GM12878 (cell line): ENCODE data around the gene OR52A1. TPM values are rescaled to one million over a fixed set of nuclear protein-coding genes. Genes with fewer than 3 reads are reported as not detected.

Source experiments
- ATAC-seq: fragments of 200-7000 bp; cut with Tn5 transposase; 3 replicates; pipeline ENCODE4 v1.9.1; 2020; ENCODE audit warnings: mild to moderate bottlenecking, moderate library complexity
- BruUV-seq: library from RNA; stranded (reverse); fragments of 400-500 nt; replicated peaks from 2 replicates; lab custom pipeline; 2021; lab: Mats Ljungman, UMichigan
- CTCF ChIA-PET: fragments of 300-600 bp; sonication (Branson Sonifier 250); formaldehyde crosslinking; extraction: SDS; loops from one replicate; lab custom pipeline; 2021; ENCODE audit warnings: inconsistent platforms; lab: Yijun Ruan, JAX
- POLR2A ChIA-PET: fragments of 350-600 bp; formaldehyde crosslinking; extraction: SDS; loops from one replicate; lab custom pipeline; 2021; ENCODE audit warnings: inconsistent platforms; lab: Charles Lee
- RAD21 ChIA-PET: fragments of 300-600 bp; sonication (Branson Sonifier 250); formaldehyde crosslinking; loops from one replicate; lab custom pipeline; 2023; ENCODE audit warnings: antibody characterized with exemption; ENCODE audit not compliant: unreplicated experiment; lab: Charles Lee
- SMC1A ChIA-PET: fragments of 300-600 bp; sonication (Branson Sonifier 250); formaldehyde crosslinking; loops from one replicate; lab custom pipeline; 2023; ENCODE audit not compliant: unreplicated experiment, uncharacterized antibody; lab: Charles Lee
- DNase-seq: peaks from one replicate; pipeline ENCODE4 v3.0.0-alpha.2; 2011; ENCODE audit warnings: low read depth, low spot score
- FAIRE-seq: peaks from 3 replicates; lab custom pipeline; 2011; peaks lifted over from hg19 to GRCh38; lab: Jason Lieb, UNC
- H2AFZ ChIP-seq: 2 replicates; pipeline ENCODE4 v1.6.0; 2011; ENCODE audit warnings: low read depth, low read length, control low read depth; ENCODE audit not compliant: control insufficient read depth
- H3K27ac ChIP-seq: 2 replicates; pipeline ENCODE4 v1.5.1; 2011; ENCODE audit warnings: control low read depth; ENCODE audit not compliant: control insufficient read depth, insufficient read depth
- H3K27me3 ChIP-seq, 2 experiments: replicated peaks in 1 of 2; 2 replicates each; pipeline versions ENCODE4 v1.6.0 to v1.6.1; 2011; ENCODE audit warnings: low read length in 1 of 2; ENCODE audit not compliant: control insufficient read depth in 2 of 2, insufficient read depth in 2 of 2
- H3K36me3 ChIP-seq, 2 experiments: 2 replicates each; pipeline ENCODE4 v1.5.1; 2011; ENCODE audit warnings: low read length in 1 of 2; ENCODE audit not compliant: control insufficient read depth in 2 of 2, insufficient read depth in 2 of 2
- H3K4me1 ChIP-seq: 2 replicates; pipeline ENCODE4 v1.6.1; 2011; ENCODE audit warnings: mild to moderate bottlenecking, low read length, moderate library complexity, mixed read lengths; ENCODE audit not compliant: control insufficient read depth, insufficient read depth
- H3K4me2 ChIP-seq: 2 replicates; pipeline ENCODE4 v1.6.0; 2011; ENCODE audit warnings: control low read depth; ENCODE audit not compliant: control insufficient read depth, insufficient read depth
- H3K4me3 ChIP-seq: fragments of 200-600 bp; sonication (generic); 2 replicates; pipeline ENCODE4 v1.5.1; 2016
- H3K79me2 ChIP-seq: 2 replicates; pipeline ENCODE4 v1.6.0; 2011; ENCODE audit warnings: low read length; ENCODE audit not compliant: control insufficient read depth, insufficient read depth
- H3K9ac ChIP-seq: 2 replicates; pipeline ENCODE4 v1.8.0; 2011; ENCODE audit warnings: low read length, control low read depth, mixed read lengths; ENCODE audit not compliant: control insufficient read depth, insufficient read depth
- H3K9me3 ChIP-seq: replicated peaks from 3 replicates; pipeline ENCODE4 v1.5.1; 2011; ENCODE audit warnings: mild to moderate bottlenecking, low read length; ENCODE audit not compliant: control insufficient read depth, insufficient read depth
- H4K20me1 ChIP-seq: 2 replicates; pipeline ENCODE4 v1.6.0; 2011; ENCODE audit not compliant: control insufficient read depth, insufficient read depth
- EP300 ChIP-seq, 2 experiments: fragments of 150-350 bp in 1 of 2; IDR thresholded peaks; 2 replicates each; pipeline ENCODE4 v1.6.1; 2011 to 2012; ENCODE audit warnings: low read depth in 2 of 2, low read length in 2 of 2, borderline replicate concordance in 1 of 2, improper control_type of control experiment in 1 of 2, inconsistent platforms in 1 of 2; ENCODE audit not compliant: control insufficient read depth in 1 of 2
- FOS ChIP-seq: IDR thresholded peaks from 3 replicates; pipeline ENCODE4 v1.6.1; 2011; ENCODE audit warnings: borderline replicate concordance; ENCODE audit not compliant: insufficient read length; ENCODE audit errors: extremely low read depth
- NRF1 ChIP-seq: conservative IDR thresholded peaks from 2 replicates; pipeline ENCODE4 v1.6.1; 2011; ENCODE audit warnings: mild to moderate bottlenecking, low read depth, low read length, improper control_type of control experiment
- RBBP5 ChIP-seq: fragments of 200-600 bp; sonication (generic); conservative IDR thresholded peaks from 2 replicates; pipeline ENCODE4 v1.6.1; 2016
- RELA ChIP-seq: fragments of 450-650 bp; IDR thresholded peaks from 2 replicates; pipeline ENCODE4 v1.8.0; 2014; ENCODE audit warnings: borderline replicate concordance; ENCODE audit not compliant: partially characterized antibody
- SPI1 ChIP-seq: IDR thresholded peaks from 2 replicates; pipeline ENCODE4 v1.6.1; 2011; ENCODE audit warnings: low read depth, mild to moderate bottlenecking, low read length, moderate library complexity, borderline replicate concordance; ENCODE audit not compliant: insufficient read depth
- YBX1 ChIP-seq: fragments of 450-650 bp; IDR thresholded peaks from 2 replicates; pipeline ENCODE4 v1.6.1; 2016; ENCODE audit warnings: antibody characterized with exemption
- WGBS: methylation state at CpG from one replicate; pipeline ENCODE4 v1.1.6; 2016; ENCODE audit warnings: low lambda C conversion rate; ENCODE audit not compliant: insufficient replicate concordance, insufficient coverage; ENCODE audit errors: missing lambda C conversion rate; 5-methylcytosine and 5-hydroxymethylcytosine counted together
- in situ Hi-C: fragments of 300-500 bp; cut with MboI; formaldehyde crosslinking; loops from 9 replicates; pipeline ENCODE4 v1.14.3; 2018; ENCODE audit warnings: mixed read lengths
- intact Hi-C: fragments of 100-400 bp; cut with micrococcal nuclease; formaldehyde crosslinking; loops from one replicate; pipeline ENCODE4 v1.14.2; 2022; ENCODE audit not compliant: unreplicated experiment
- polyA plus RNA-seq, 11 experiments: library from polyadenylated mRNA; depleted of rRNA in 4 of 11; unstranded in 6 of 11; stranded (reverse) in 5 of 11; fragments of >200 nt; fragmentation: Nextera tagmentation in 4 of 11; fragmentation: Illumina TruSeq in 1 of 11; extraction: Ambion mirVana in 4 of 11; extraction: Trizol in 1 of 11; gene quantifications; 1 replicate in 1 of 11; 2 replicates in 10 of 11; pipeline versions ENCODE4 v1.2.1 to v1.2.3, GENCODE V29; 2011 to 2016; ENCODE audit warnings: inconsistent platforms in 2 of 11, missing spikeins in 2 of 11, low read depth in 1 of 11
- total RNA-seq, 4 experiments: library from RNA; depleted of rRNA in 3 of 4; stranded (reverse); fragments of >200 nt in 3 of 4; fragmentation: Illumina TruSeq in 1 of 4; extraction: Trizol in 1 of 4; gene quantifications; 2 replicates each; pipeline versions ENCODE4 v1.2.1 to v1.2.3, GENCODE V29; 2013 to 2021
- TF ChIP-seq, protein P1 (sequence below): fragments of 450-650 bp; IDR thresholded peaks from 2 replicates; pipeline ENCODE4 v1.6.1; 2016; ENCODE audit warnings: mild to moderate bottlenecking, moderate library complexity, borderline replicate concordance
- TF ChIP-seq, protein P2 (sequence below): fragments of 450-650 bp; IDR thresholded peaks from 2 replicates; pipeline ENCODE4 v1.6.1; 2017; ENCODE audit warnings: low read depth, mild to moderate bottlenecking, moderate library complexity

The OR52A1 gene
- total and polyA plus RNA-seq, 10 of the 15 experiments (the other 5 are each of a cell fraction or from before 2014, with no cell fraction given), result not detected

DNA sequence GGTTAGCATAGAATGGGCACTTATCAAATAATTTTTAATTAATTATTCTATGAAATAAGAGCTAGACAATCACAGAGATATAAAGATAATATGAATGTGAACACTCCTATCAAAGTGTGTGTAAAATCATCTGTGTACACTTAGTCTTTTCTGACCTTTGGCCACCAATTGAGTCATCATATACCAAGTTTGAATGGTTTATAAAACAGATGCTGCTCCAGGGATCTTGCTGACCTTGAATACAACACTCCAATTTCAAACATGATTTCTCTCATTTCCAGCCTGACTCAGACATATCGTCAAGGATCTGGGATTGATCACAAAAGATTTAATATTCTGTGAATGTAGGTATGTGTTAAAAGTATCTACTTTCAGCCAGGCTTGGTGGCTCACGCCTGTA lies 48.8 kb upstream of the OR52A1 start (continued):
- no peak for TF ChIP-seq FOS

DNA sequence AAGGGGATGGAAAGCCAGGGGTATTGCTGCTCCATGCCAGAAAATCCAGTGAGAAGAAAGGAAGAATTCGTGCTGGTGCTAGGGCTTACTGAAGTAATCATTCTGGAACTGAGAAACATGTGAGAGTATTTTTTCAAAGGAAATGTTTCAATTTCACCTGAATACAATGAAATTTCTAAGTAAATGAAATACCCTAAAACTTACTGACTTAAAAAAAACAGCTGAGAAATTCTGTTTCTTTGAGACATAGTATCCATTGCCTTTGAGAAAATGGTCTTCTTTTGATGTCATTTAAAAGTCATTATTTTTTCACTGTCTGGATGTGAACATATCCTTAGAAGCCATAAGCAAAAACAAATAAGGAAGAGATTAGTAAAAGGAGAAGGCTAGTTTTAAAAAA lies 46.0 kb upstream of the OR52A1 start, which contains the start of gene OR51V1:
TSS of gene OR51V1 (minus strand) at position 101 of the 400 bp plus-strand sequence. CDS start at position 101, 0 bp downstream.
- 0% methylated on average over 1 of the region's 1 CpG for WGBS
- intact Hi-C loops, result loop anchor here (5.0 kb wide), 1 partner anchor 78 kb away; no protein-coding TSS in a partner anchor
- no peaks in the 10 kb centered on the region for H3K4me1 ChIP-seq
- no peak for FAIRE-seq
- RAD21 ChIA-PET, result interaction anchor here (1.2 kb wide), 1 partner anchor 180 kb away, joined by 3 read pairs; no protein-coding TSS in a partner anchor
- no peak for TF ChIP-seq YBX1
- TF ChIP-seq, protein P1, sequence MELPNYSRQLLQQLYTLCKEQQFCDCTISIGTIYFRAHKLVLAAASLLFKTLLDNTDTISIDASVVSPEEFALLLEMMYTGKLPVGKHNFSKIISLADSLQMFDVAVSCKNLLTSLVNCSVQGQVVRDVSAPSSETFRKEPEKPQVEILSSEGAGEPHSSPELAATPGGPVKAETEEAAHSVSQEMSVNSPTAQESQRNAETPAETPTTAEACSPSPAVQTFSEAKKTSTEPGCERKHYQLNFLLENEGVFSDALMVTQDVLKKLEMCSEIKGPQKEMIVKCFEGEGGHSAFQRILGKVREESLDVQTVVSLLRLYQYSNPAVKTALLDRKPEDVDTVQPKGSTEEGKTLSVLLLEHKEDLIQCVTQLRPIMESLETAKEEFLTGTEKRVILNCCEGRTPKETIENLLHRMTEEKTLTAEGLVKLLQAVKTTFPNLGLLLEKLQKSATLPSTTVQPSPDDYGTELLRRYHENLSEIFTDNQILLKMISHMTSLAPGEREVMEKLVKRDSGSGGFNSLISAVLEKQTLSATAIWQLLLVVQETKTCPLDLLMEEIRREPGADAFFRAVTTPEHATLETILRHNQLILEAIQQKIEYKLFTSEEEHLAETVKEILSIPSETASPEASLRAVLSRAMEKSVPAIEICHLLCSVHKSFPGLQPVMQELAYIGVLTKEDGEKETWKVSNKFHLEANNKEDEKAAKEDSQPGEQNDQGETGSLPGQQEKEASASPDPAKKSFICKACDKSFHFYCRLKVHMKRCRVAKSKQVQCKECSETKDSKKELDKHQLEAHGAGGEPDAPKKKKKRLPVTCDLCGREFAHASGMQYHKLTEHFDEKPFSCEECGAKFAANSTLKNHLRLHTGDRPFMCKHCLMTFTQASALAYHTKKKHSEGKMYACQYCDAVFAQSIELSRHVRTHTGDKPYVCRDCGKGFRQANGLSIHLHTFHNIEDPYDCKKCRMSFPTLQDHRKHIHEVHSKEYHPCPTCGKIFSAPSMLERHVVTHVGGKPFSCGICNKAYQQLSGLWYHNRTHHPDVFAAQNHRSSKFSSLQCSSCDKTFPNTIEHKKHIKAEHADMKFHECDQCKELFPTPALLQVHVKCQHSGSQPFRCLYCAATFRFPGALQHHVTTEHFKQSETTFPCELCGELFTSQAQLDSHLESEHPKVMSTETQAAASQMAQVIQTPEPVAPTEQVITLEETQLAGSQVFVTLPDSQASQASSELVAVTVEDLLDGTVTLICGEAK, result no peak
- no peak for TF ChIP-seq EP300 (IDR thresholded peaks at IDR 0.05; ENCODE audit: borderline replicate concordance in 1 of 2, control insufficient read depth in 1 of 2, low read depth in 2 of 2, low read length in 2 of 2)
- TF ChIP-seq SPI1, result no peak
- no peak for TF ChIP-seq RELA
- no peak for TF ChIP-seq NRF1
- TF ChIP-seq RBBP5, result no peak
- TF ChIP-seq, protein P2, sequence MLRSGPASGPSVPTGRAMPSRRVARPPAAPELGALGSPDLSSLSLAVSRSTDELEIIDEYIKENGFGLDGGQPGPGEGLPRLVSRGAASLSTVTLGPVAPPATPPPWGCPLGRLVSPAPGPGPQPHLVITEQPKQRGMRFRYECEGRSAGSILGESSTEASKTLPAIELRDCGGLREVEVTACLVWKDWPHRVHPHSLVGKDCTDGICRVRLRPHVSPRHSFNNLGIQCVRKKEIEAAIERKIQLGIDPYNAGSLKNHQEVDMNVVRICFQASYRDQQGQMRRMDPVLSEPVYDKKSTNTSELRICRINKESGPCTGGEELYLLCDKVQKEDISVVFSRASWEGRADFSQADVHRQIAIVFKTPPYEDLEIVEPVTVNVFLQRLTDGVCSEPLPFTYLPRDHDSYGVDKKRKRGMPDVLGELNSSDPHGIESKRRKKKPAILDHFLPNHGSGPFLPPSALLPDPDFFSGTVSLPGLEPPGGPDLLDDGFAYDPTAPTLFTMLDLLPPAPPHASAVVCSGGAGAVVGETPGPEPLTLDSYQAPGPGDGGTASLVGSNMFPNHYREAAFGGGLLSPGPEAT, result no peak
- TF ChIP-seq, all 136 proteins: peak for 0
- DNase-seq (no peak), ATAC-seq (no peak)
- ChIA-PET CTCF (interaction anchor here (1.7 to 2.2 kb wide), 2 partner anchors 40 to 171 kb away, joined by 4 to 9 read pairs; no protein-coding TSS in a partner anchor), POLR2A (no interaction called here), SMC1A (no interaction called here)
- Histone ChIP-seq H2AFZ (no peak within 1 kb of the TSS), H3K4me3 (no peak within 1 kb of the TSS), H3K9ac (no peak within 1 kb of the TSS), H4K20me1 (no peaks in the 10 kb centered on the region), H3K27me3 (no peaks in the 10 kb centered on the region), H3K79me2 (no peaks in the 10 kb centered on the region), H3K9me3 (no peaks in the 10 kb centered on the region), H3K36me3 (no peaks in the 10 kb centered on the region), H3K27ac (no peak within 1 kb of the TSS), H3K4me2 (no peak within 1 kb of the TSS)
- no TSS peak for BruUV-seq
- in situ Hi-C loops, result loop anchor here (5.0 kb wide), 1 partner anchor 172 kb away; no protein-coding TSS in a partner anchor
